Measurements from ENCODE around the gene NUMBL.
A peak's percentile ranks its signal among the peaks of the same experiment; 100 is the strongest.

The NUMBL gene

DNA sequence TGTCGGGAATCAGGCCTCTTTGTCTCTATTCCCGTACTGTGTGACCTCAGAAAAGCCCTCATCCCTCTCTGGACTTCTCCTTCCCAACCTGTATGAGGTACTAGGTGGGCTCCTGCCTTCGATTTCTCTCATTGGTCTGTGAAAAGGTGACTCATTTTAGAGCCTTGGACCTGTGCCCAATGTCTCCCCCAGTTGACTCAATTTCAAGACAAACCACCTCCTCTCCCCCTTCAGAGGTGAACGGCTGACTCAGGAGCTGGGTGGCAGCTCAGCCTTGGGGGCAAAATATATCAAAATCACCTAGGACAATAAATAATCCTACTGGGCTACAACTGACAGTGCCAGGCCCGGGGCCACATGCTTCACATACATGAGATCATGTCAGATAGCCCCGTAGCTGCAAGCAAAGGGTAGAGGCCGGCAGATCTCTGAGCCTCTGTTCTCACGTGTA is 25.6 kb upstream of the NUMBL start:
- no peak for DNase-seq

DNA sequence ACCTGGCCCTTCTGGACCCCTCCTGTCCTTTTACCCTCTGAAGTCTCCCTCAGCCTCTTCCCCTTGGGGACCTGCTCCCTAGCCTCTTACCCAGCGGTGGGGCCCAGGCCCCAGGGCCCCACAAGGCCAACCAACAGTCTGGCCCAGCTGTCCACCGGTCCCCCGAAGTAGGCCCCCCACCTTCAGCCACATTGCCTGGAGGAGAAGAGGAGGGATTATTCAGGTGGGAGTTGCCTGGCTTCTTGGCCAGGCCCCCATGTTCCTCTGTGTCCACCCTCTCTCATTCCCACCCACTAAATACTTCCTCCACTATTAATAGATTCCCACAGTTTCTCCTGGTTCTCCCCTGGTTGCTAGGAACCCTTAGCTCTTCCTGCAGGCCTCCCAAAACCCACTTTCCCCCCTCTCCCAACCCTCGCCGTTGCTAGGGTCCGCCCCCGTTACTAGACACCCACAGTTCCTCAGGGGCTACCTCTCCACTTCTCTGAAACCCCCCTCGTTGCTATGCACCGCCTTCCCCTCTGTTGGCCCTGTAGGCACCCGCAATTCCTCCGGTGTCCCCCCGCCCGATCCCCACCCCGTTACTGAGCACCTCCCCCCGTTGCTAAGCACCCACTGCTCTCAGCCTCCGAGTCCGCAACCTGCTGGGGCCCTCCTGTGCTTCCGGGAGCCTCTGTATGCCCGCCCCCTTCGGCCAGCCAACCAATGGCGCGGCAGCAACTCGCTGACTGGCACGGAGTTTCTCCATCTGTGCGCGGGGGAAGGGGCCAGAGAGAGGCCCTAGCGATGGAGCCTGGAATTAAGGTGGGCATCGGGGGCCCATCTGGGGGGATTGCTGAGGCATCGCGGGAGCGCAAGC is 24.2 kb upstream of the NUMBL start:
- peak; percentile 78 for DNase-seq

DNA sequence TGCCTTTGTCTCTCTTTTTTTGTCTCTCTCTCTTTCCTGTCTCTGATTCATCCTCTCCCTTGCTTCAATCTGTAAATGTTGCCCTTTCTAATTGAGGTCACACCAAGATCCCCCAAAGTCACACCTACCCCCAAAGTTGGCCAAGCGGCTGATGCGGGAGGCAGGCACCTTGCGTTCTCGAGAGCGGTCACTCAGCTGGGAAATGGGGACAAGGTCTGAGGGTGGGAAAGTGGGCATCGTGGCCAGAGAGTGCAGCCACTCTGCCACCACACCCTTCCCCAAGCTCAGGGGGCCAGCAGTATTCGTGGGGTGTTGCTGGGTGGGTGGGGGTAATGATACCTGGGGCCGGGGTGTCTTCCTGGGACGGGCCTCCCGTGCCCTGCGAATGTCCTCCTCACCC is 23.5 kb upstream of the NUMBL start:
- DNase-seq: no peak

DNA sequence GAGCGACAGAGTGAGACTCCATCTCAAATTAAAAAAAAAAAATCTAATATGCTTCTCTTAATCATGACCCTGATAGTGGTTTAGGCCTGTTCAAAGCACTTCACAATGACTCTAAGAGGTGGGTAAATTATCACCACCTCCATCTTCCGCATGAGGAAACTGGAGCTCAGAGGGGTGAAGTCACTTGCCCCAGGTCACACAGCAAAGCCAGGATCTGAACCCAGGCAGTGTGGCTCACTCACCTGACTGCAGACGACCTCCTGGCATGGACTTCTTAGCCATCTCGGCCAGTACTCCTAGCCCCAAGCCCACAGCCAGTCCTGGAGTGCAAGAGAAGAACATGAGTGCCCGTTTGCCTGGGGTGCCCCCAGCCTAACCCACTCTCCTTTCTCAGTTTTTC is 19.4 kb upstream of the NUMBL start:
- DNase-seq: no peak

DNA sequence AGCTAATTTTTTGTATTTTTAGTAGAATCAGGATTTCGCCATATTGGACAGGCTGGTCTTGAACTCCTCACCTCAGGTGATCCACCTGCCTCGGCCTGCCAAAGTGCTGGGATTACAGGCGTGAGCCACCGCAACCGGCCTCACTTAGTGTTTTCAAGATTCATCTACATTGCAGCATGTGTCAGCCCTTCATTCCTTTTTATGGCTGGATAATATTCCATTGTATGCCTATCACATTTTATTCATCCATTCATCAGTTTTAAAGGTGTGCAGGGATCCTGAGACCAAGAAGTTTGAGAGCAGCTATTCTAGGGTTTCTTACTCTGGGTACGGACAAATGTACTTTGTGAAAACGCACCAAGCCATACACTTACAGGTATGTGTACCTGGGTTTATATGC is 17.2 kb upstream of the NUMBL start:
- DNase-seq: no peak

DNA sequence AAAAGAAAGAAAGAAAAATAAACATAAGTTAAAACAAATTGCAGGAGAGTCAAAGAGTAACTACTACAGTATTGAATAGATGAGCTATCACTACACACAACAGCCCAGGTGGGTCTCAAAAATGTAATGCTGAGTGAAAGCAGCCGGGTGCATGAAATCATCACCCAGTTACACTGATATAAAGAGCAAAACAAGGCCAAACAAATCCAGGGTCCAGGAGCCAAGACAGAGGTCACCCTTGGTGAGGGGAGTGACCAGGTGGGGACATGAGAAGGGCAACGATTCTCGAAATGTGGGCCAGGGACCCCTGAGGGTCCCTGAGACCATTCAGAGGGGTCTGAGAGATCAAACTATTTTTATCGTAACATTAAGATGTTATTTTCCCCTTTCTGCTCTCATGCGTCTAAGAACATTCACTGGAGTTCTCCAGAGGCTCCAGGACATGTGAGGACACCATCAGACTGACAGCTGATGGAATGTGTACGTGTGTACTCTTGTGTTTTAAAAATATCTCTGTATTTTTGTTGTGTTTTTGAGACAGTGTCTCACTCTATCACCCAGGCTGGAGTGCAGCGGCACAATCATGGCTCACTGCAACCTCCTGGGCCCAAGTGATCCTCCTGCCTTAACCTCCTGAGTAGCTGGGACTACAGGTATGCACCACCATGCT is 15.6 kb upstream of the NUMBL start:
- DNase-seq: no peak

DNA sequence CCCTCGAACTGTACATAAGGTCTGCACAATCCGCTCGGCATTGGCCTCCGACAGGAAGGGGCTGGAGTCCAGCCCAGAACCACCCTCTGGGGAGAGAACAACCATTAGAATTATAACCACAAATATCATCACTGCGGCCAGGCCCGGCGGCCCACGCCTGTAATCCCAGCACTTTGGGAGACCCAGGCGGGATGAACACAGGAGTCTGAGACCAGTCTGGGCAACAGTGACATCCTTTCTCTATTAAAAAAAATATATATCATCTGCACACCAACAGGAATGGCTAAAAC is 14.9 kb upstream of the NUMBL start:
- DNase-seq: no peak

DNA sequence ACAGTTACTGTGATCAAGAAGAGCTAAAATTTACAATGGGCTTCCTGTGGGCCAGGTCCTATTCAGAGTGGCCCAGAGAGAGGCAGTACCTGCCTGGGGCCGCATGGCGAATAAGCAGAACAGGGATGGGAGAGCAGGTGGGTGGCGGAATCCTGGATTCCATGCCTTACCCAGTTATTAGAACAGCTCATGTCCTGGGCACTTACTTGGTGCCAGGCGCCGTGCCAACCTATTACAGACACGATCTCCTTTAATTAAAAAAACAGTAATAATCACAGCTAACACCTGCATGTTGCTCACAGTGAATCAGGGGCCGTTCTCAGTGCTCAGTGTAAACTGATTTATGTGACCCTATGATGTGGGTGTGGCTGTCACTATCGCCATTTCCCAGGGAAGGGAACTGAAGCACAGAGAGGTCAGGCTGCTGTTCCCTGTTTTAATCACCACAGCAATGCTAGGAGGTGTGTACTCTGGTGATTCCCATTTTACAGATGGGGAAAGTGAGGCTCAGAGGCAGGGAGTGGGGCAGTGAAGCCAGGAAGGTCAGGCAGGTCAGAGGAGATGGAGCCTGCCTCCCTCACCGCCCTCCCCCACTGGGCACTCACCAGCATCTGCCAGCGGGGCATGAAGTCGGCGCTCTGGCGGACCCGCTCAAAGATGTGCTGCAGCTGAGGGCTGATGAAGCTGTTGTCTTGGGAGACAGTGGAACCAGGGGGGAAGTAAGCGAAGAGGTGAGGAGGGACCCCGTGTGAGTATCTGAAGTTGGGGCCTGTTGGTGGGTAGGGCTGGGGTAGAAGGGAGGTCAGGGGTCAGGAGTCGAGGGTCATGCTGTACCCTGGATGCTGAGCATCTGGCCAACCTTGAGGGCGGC is 14.3 kb upstream of the NUMBL start:
- no peak for DNase-seq

DNA sequence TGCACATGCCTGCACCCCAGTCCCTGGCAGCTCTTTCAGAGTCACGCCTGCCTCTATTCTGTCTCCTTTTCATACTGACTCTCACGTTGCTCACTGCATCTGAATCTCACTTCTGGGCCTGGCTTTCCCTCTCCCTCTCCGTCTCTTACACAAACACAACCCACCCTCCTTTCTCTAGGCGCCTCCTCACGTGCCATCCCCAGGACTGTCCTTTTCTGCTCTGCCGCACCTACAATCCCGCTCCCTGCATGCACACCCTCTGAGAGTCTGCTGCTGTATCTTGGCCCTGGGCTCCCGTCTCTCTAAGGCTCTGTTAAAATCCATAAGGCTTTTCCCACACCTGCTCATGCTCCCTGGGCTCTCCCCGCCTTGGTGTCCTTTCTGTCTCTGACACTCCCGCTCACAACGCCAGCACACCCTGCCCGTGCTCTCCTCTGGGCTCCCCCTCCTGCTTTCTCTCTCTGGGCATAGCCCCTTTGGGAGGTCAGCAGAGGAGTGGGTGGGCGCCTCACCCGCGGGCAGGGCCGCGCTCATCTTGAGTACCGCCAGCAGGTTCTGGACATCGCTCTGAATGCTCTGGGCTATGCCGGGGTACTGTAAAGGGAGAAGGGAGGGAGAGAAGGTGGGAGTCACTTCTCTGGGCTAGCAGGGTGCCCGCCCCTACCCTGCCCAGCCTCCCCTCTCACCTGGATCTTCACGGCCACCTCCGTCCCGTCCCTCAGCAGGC is 12.7 kb upstream of the NUMBL start:
- DNase-seq: no peak

DNA sequence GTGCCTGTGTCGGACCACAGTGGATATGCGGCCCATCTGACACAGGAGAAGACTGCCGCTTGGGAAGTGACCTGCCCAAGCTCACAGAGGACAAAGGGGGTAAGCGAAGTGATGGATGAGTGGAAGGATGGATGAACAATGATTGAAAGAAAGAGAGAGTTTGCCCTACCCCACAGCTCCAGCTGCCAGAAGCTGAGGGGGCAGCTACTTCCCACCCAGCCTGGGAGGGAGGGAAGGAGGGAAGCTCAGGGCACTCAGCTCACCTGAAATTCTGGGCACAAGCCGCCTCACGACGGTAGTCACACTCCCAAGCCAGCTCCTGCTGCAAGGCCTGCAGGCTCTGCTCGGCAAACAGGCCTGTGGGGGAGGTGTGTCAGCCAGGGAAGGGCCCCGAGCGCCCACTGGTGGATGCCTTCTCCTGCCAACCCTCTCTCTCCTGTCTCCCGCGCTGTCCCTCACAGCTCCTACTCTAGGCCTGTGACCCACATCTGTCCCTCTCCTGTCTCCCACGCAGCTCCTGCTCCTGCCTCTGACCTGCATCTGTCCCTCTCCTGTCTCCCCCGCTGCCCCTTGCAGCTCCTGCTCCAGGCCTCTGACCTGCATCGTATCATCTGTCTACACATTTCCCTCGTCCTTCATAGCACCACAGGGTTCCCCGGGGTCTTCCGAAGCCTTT is 12.0 kb upstream of the NUMBL start:
- DNase-seq: peak; percentile 32

DNA sequence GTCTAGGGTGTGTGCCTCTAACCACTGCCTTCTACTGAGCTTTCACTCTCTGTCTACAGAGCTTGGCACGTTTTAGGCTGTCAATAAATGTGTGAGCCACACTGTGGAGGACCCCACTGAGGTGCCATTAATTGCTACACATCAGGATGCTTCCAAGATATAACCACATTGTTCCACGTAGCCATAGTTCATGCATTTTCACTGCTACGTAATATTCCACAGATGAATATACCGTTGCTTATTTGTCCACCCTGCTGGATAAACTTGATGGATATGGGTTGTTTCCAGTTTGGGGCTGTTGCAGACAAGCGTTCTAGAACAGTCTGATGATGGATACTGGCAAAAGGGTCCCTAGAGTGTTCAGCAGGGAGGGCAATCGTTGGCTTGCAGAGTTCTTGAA is 11.3 kb upstream of the NUMBL start:
- no peak for DNase-seq

DNA sequence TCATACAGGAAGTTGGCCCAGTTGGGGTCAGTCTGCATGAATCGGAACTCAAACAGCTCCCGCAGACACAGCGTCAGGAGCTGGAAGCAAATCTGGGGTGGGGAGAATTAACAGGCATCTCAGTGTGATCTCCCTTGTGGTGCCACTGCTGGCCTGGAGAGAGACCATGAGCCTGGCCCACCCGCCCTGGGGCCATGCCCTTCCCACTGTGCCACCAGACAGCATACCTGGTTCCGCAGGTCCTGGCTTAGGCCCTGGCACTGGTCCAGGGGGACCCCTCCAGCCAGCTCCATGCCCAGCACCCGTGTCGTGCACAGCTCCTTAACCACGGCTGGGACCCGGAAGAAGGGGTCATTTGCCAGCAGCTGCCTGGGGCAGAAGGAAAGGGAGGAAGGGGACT is 9.6 kb upstream of the NUMBL start:
- DNase-seq: no peak

DNA sequence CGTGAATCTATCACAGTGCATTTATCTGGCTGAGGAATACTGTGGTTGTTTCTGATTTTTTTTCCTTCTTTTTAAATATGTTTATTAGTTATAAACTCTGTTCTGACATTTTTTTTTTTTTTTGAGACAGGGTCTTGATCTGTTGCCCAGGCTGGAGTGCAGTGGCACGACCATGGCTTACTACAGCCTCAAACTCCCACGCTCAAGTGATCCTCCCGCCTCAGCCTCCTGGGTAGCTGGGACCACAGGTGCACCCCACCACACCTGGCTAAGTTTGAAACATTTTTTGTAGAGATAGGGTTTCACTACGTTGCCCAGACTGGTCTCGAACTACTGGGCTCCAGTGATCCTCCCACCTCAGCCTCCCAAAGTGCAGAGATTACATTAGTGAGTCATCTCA is 6.6 kb upstream of the NUMBL start:
- DNase-seq: no peak

DNA sequence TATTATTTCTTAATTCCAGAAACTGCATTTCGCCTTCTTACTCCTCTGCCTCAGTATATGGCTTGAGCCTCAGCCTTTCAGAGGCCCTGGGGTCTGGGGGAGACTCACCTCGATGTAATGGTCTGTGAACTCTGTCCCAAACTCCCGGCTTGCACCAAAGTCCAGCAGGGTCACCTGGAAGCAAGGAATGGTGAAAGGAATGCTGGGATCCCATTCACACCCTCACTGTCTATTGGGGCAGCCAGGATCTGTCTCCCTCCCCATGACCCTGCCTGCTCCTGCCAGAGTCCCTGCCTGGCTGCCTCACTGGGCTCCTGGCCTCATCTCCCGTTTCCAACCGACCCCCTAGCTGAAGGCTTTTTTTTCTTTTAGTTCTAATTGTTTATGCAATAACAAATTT is 5.4 kb upstream of the NUMBL start:
- no peak for DNase-seq

DNA sequence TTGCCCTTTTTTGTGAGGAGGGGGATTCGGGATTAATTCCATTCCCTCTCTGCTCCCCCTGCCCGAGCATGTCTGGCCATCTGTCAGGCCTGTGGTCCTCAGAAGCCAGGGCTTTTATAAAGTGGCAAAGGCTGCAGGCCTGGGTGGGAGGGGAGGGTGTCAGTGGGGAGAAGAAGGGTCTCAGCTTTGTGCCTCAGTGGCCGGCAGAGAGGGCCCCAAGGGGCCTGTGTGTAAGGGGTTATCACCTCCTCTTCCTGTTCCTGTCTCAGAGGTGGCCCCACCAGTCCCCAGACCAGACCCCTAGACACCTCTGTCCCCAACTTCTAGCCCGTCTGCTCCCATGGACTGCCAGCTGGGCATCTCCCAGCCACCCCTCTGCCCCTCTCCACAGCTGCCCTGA is 3.4 kb upstream of the NUMBL start:
- DNase-seq: no peak

DNA sequence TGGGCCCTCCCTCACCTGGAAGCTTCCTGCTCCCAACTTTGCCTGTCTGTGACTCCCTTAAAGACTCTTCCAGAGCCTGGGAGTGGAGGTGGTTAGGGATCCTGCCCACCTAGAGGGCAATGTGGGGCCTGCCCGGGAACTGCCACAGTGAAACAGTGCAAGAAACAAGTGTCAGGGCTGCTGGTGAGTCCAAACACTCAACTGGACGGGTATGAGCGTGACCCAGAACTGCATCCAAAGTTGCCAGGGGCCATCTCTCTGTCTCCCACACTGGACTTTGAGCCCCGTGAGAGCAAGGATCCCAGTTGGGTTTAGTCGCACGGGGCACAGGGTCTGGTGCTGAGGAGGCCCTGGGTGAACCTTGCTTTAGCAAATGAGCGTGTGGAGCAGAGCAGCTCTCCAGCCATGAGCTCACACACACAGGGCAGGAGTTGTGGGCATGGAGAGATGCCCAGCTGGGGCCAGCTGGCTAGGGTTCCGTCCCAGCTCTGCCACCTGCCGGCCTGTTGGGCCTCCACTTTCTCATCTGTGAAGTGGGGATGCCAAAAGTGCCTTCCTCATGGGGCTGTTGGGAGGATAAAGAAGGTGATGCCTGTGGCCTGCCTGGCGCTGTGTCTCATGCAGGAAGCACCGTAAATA is 2.8 kb upstream of the NUMBL start:
- DNase-seq: no peak

DNA sequence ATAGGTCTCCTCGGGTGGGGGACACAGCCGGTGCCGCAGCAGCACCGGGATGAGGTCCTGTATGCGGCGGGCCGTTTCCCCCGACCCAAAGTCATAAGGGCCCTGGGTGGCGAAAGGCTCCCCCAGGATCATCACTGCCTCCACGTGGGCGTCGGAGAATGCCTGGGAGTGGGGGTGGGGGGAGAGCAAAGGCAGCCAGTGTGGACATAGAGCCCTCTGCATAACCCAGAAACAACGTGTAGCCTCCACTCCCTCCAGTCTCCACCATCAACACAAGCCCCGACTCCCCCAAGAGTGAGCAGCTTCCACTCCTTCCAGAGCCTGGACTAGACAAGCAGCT is 1.7 kb upstream of the NUMBL start:
- no peak for DNase-seq

DNA sequence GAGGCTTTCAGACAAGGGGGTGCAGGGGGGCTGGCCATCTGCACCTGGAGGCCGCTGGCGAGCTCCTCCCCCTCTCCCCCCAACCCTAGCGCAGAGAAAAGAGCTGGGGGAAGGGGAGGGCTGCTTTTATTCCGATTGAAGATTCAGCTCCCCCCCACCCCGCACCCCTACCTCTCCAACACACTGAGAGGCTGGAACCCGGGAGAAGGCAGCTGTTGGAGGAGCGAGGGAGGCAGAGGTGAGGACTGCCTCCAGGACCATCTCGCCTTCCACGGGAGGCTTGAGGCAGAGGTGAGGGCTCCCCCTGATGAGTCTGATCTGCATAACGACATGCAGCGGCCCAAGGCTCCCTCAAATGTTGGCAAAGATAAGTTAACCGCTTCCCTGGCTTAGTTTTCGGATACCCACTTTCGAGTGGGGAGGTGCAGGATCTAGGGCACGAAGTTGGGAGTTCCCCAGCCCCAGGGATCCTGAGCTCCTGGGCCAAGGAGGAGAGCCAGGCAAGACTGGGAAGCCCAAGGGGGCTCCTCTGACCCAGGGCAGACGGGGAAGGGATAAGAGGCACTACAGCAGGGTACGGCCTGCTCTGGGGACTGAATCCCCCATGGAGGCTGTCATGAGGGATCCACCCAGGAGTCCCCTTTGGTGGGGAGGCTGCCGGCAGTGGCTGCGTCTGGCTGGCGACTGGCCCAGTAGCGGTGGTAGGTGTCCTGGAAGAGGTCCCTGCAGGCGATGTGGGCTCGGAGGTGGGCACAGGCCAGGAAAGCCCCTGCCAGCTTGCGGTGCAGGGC is 1.2 kb upstream of the NUMBL start:
- DNase-seq: no peak

DNA sequence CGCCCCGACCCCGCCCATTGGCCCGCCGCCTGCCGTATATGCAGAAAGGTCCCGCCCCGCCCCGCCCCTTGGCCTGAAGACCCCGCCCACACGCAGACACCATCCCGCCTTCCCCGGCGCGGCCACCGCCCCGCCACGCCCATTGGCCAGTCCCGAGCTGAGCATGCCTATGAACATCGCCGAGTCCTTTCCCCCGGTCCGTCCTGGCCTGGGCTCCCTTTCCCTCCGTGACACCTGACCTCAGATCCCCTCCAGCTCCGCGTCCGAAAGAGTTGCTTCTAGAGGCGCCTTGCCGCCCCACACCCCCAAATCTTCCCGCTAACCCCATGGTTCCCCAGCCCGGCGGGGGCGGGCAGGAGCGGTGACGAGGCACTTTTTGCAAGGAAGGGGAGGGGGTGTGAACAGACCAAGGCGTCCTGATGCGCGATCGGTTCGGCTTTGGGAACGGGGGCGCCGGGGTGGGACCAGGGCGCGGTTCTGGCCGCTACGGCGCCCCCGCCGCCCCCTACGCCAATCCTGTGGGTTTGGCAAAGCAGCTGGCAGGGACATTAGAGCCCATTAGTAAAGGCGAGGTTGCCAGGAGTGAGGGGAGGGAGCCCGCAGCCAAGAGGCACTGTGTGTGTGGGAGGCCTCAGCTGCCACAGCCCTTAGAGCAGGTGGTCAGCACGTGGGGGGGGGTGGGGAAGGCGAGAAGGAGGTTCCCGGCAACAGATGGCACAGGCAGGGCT is 406 bp upstream of the NUMBL start:
- peak; percentile 96 for DNase-seq

DNA sequence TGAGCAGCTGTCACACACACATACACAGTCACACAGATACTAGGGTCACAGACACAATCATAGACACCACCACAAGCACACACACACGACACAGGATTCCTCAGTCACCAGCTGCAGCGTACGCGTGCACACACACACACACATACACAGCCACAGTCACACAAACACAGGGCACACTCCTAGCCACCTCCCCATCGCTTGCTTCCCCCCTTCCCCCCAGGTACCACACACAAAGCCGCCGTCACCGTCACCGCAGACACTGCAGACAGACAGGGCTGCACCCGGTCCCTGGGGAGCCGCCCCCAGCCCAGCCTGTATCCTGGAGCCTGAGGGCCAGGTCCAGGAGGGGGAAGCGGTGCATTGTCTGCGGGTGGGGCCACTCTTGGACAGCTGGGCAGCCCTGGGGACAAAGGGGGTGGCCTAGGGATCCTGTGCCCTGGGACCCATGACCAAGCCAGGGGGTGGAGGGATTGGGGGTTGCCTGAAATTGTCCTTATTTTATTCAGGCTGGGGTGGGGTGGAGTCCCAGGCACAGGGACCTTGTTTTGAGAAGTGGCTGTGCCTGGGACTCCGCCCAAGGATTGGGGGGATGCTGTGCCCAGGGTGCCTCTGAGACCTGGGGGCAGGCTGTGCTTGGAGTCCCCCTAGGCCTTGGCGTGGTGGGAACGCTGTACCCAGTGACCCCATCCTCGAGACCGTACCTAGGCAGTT is 957 bp downstream of the NUMBL start:
- DNase-seq: no peak
